Measurements from ENCODE around the gene TRIML1. TPM values are rescaled to one million over a fixed set of nuclear protein-coding genes. Genes with fewer than 3 reads are reported as not detected.

Gene TRIML1

DNA sequence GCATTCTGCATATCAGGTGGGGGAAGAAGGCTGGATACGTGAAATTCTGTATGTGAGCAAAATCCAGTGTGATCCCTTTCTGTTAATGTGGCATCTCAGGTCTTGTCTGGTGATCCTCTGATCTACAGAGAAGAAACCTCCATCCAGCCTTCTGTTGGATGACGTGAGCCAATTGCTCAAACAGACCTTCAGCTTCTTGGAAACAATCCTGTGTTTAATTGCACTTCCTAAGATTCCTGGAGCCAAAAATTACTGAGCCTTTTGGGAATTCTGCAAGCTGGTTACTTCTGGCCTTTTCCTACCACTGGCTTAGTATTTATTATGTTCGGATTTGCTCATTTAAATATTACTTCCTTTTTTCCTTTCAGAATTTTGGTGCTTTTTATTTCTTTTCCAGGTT is 51.2 kb downstream of the TRIML1 start:
- Histone ChIP-seq H3K9ac (ENCODE audit: low read length) (no peak overlapping the region), H3K4ac (ENCODE audit: low read depth, low read length) (no peak overlapping the region), H3K27me3 (ENCODE audit: insufficient read depth, low read length, poor library complexity) (no peaks in the 10 kb centered on the region), H3K36me3 (ENCODE audit: control insufficient read depth, insufficient read depth, low read length) (no peaks in the 10 kb centered on the region), H2BK15ac (replicated peaks; ENCODE audit: low read depth) (no peak overlapping the region), H3K27ac (ENCODE audit: low read depth, low read length) (no peak overlapping the region), H4K8ac (ENCODE audit: low read depth, low read length) (no peak overlapping the region), H3K4me3 (ENCODE audit: low read length) (no peak overlapping the region), H3K18ac (ENCODE audit: low read length) (no peak overlapping the region), H2BK5ac (ENCODE audit: low read length) (no peak overlapping the region), H3K79me2 (ENCODE audit: control insufficient read depth, insufficient read depth, low read length) (no peaks in the 10 kb centered on the region), H2BK120ac (ENCODE audit: low read depth, low read length) (no peak overlapping the region), H2AK5ac (ENCODE audit: low read length) (no peak overlapping the region), H3K79me1 (ENCODE audit: low read length) (no peaks in the 10 kb centered on the region), H3K4me2 (ENCODE audit: low read length) (no peak overlapping the region), H3K56ac (ENCODE audit: low read length) (no peak overlapping the region), H3K4me1 (ENCODE audit: control insufficient read depth, low read depth, low read length) (peaks cover under 1% of the 10 kb centered on the region), H4K5ac (ENCODE audit: low read length) (no peak overlapping the region), H3K23ac (ENCODE audit: low read length) (no peak overlapping the region)
- no CpG with 5 or more reads among the region's 3 CpGs for WGBS (ENCODE audit: extremely low coverage, insufficient coverage, low lambda C conversion rate)
- DNase-seq, result no peak

DNA sequence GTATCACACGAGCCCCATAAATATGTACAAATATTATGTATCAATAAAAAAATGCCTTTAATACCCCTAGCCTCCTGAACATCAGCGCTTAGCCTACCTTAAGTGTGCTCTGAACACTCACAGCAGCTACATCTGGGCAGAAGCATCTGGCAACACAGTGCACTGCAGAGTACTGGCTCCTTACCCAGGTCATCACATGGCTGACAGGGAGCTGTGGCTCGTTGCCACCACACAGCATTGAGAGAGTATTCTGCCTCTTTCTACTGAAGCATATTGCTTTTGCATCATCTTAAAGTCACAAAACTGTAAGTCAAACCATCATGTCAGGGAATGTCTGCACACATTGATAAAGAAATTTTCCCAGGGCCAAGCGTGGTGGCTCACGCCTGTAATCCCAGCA is 55.2 kb downstream of the TRIML1 start:
- no peak overlapping the region for H3K27ac ChIP-seq (ENCODE audit: low read depth, low read length)
- H3K56ac ChIP-seq (ENCODE audit: low read length), result no peak overlapping the region
- H3K23ac ChIP-seq (ENCODE audit: low read length), result no peak overlapping the region
- no peak overlapping the region for H3K4ac ChIP-seq (ENCODE audit: low read depth, low read length)
- H3K9ac ChIP-seq (ENCODE audit: low read length), result no peak overlapping the region
- no peak overlapping the region for H2BK5ac ChIP-seq (ENCODE audit: low read length)
- no peak overlapping the region for H3K18ac ChIP-seq (ENCODE audit: low read length)
- no peak overlapping the region for H2BK120ac ChIP-seq (ENCODE audit: low read depth, low read length)
- no peaks in the 10 kb centered on the region for H3K79me1 ChIP-seq (ENCODE audit: low read length)
- no peak overlapping the region for H2AK5ac ChIP-seq (ENCODE audit: low read length)
- no peak overlapping the region for H3K4me3 ChIP-seq (ENCODE audit: low read length)
- no peak overlapping the region for H3K4me2 ChIP-seq (ENCODE audit: low read length)
- H3K36me3 ChIP-seq (ENCODE audit: control insufficient read depth, insufficient read depth, low read length), result no peaks in the 10 kb centered on the region
- no peak overlapping the region for H2BK15ac ChIP-seq (replicated peaks; ENCODE audit: low read depth)
- no CpG with 5 or more reads among the region's 5 CpGs for WGBS (ENCODE audit: extremely low coverage, insufficient coverage, low lambda C conversion rate)
- H4K5ac ChIP-seq (ENCODE audit: low read length), result no peak overlapping the region
- DNase-seq, result no peak
- H3K27me3 ChIP-seq (ENCODE audit: insufficient read depth, low read length, poor library complexity), result no peaks in the 10 kb centered on the region
- H4K8ac ChIP-seq (ENCODE audit: low read depth, low read length), result no peak overlapping the region
- H3K4me1 ChIP-seq (ENCODE audit: control insufficient read depth, low read depth, low read length), result peaks cover 11% of the 10 kb centered on the region
- H3K79me2 ChIP-seq (ENCODE audit: control insufficient read depth, insufficient read depth, low read length), result no peaks in the 10 kb centered on the region

DNA sequence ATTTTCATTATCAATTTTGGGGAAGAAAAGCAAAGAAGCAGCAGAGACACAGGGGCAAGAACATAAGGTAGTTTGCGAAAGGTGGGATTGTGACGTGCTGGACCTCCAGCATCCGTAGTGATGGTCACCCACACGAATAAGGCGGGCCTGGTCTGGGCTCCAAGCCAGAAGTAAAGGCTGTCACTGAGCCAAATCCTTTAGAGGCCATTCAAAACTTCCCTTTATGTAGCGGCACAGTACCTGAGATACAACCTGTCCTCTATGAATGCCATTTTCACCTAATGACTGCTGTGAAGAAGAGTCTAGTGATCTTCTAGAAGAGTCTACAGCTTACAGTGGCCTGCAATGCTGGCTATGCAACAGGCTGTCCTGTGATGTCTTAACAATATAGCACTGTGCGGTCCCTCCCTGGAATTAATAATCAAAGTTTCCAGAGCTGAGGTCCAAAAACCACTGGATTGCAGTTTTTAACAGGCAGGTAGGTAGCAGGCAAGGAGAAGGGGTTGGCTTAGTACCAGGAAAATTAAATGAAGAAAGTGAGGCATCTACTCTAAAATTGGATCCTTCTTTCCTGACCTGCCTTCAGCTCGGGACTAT is 56.2 kb downstream of the TRIML1 start:
- Histone ChIP-seq H3K4me2 (ENCODE audit: low read length) (no peak overlapping the region), H3K4me3 (ENCODE audit: low read length) (no peak overlapping the region), H3K36me3 (ENCODE audit: control insufficient read depth, insufficient read depth, low read length) (no peaks in the 10 kb centered on the region), H3K27me3 (ENCODE audit: insufficient read depth, low read length, poor library complexity) (no peaks in the 10 kb centered on the region), H2BK15ac (replicated peaks; ENCODE audit: low read depth) (no peak overlapping the region), H3K56ac (ENCODE audit: low read length) (peak overlapping the region; percentile 7), H4K5ac (ENCODE audit: low read length) (no peak overlapping the region), H3K79me1 (ENCODE audit: low read length) (no peaks in the 10 kb centered on the region), H3K4me1 (ENCODE audit: control insufficient read depth, low read depth, low read length) (peaks cover 12% of the 10 kb centered on the region), H3K27ac (ENCODE audit: low read depth, low read length) (no peak overlapping the region), H3K4ac (ENCODE audit: low read depth, low read length) (no peak overlapping the region), H3K9ac (ENCODE audit: low read length) (no peak overlapping the region), H2BK5ac (ENCODE audit: low read length) (no peak overlapping the region), H3K23ac (ENCODE audit: low read length) (no peak overlapping the region), H3K79me2 (ENCODE audit: control insufficient read depth, insufficient read depth, low read length) (no peaks in the 10 kb centered on the region), H3K18ac (ENCODE audit: low read length) (no peak overlapping the region), H2AK5ac (ENCODE audit: low read length) (peak overlapping the region; percentile 65), H4K8ac (ENCODE audit: low read depth, low read length) (no peak overlapping the region), H2BK120ac (ENCODE audit: low read depth, low read length) (no peak overlapping the region)
- no CpG with 5 or more reads among the region's 8 CpGs for WGBS (ENCODE audit: extremely low coverage, insufficient coverage, low lambda C conversion rate)
- DNase-seq, result no peak

DNA sequence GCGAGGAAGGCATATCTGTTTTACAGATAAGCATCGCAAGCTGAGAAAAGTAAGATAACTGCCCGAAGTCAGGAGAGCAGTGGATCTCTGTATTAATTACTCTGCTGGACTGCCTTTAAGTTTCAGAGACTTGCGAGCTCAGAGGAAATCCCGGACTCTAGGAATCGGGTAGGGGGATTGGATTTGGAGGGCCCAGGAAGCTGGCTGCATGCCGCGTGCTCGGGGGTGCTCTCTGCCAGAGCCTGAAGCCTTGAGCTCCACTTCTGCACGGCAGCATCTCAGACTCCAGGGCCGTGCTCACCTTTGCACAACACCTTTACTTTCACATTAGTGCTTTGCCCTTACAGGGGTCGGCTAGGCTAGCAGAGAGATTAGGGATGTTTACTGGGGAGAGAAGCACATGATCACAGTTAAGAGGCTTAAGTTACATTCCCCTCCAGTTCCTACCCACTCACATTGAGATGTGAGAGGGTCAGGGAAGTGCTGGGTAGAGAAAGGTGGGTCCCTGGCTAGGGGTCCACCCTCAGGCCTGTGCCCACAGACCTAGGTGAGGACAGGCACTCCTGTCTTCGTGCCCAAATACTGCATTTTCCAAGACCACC is 57.0 kb downstream of the TRIML1 start:
- no peak overlapping the region for H2AK5ac ChIP-seq (ENCODE audit: low read length)
- peak overlapping the region; percentile 44 for H3K56ac ChIP-seq (ENCODE audit: low read length)
- H3K79me1 ChIP-seq (ENCODE audit: low read length), result no peaks in the 10 kb centered on the region
- no peak overlapping the region for H3K9ac ChIP-seq (ENCODE audit: low read length)
- no peak overlapping the region for H2BK15ac ChIP-seq (replicated peaks; ENCODE audit: low read depth)
- no CpG with 5 or more reads among the region's 13 CpGs for WGBS (ENCODE audit: extremely low coverage, insufficient coverage, low lambda C conversion rate)
- no peak overlapping the region for H3K4me3 ChIP-seq (ENCODE audit: low read length)
- no peak overlapping the region for H2BK5ac ChIP-seq (ENCODE audit: low read length)
- H3K27me3 ChIP-seq (ENCODE audit: insufficient read depth, low read length, poor library complexity), result no peaks in the 10 kb centered on the region
- no peak overlapping the region for H3K23ac ChIP-seq (ENCODE audit: low read length)
- peak; percentile 65 for DNase-seq
- no peak overlapping the region for H3K18ac ChIP-seq (ENCODE audit: low read length)
- no peak overlapping the region for H4K8ac ChIP-seq (ENCODE audit: low read depth, low read length)
- H3K27ac ChIP-seq (ENCODE audit: low read depth, low read length), result no peak overlapping the region
- no peaks in the 10 kb centered on the region for H3K36me3 ChIP-seq (ENCODE audit: control insufficient read depth, insufficient read depth, low read length)
- H4K5ac ChIP-seq (ENCODE audit: low read length), result no peak overlapping the region
- no peak overlapping the region for H3K4me2 ChIP-seq (ENCODE audit: low read length)
- H3K4ac ChIP-seq (ENCODE audit: low read depth, low read length), result no peak overlapping the region
- no peak overlapping the region for H2BK120ac ChIP-seq (ENCODE audit: low read depth, low read length)
- H3K79me2 ChIP-seq (ENCODE audit: control insufficient read depth, insufficient read depth, low read length), result no peaks in the 10 kb centered on the region
- peaks cover 12% of the 10 kb centered on the region for H3K4me1 ChIP-seq (ENCODE audit: control insufficient read depth, low read depth, low read length)

Small RNAs within 50 kb of the gene (small RNA-seq; reads per million reads assigned to genes)
- not detected for gene RNU6-173P (ENCODE audit: insufficient read depth)
